Measurements from ENCODE around the gene CALHM3. TPM values are rescaled to one million over a fixed set of nuclear protein-coding genes. Genes with fewer than 3 reads are reported as not detected.

The CALHM3 gene
- total RNA-seq, 2 donors from 2014 or later = 0.52 TPM; not detected in 1

GRCh38 chr10:103457896-103458583 is 21.0 kb downstream of the CALHM3 start:
- DNase-seq (no peak), ATAC-seq (no peak)
- Histone ChIP-seq H3K4me3 (no peak overlapping the region), H3K36me3 (replicated peaks in 1 of 2; ENCODE audit: insufficient read depth in 1 of 2, low read depth in 2 of 2) (no peaks in the 10 kb centered on the region), H3K27ac (no peak overlapping the region), H3K27me3 (no peaks in the 10 kb centered on the region), H3K9me3 (no peaks in the 10 kb centered on the region), H3K4me1 (no peaks in the 10 kb centered on the region)
- no peak for TF ChIP-seq CTCF (IDR thresholded peaks at IDR 0.05)
- no peak for TF ChIP-seq POLR2A (IDR thresholded peaks at IDR 0.05)
- WGBS, 2 donors = 94 to 96% methylated on average over 24 to 39 of the region's 39 CpGs
- intact Hi-C loops (cut with DNase I) = no loop called here

GRCh38 chr10:103457176-103457712 is 21.8 kb downstream of the CALHM3 start:
- TF ChIP-seq POLR2A (IDR thresholded peaks at IDR 0.05) = no peak
- 72 to 80% methylated on average over 7 to 8 of the region's 8 CpGs for WGBS, 2 donors

GRCh38 chr10:103456074-103456660 is 22.9 kb downstream of the CALHM3 start:
- Histone ChIP-seq H3K27ac (no peak overlapping the region), H3K9me3 (no peaks in the 10 kb centered on the region), H3K36me3 (replicated peaks in 1 of 2; ENCODE audit: insufficient read depth in 1 of 2, low read depth in 2 of 2) (no peaks in the 10 kb centered on the region), H3K27me3 (no peaks in the 10 kb centered on the region), H3K4me1 (peaks cover 11% of the 10 kb centered on the region), H3K4me3 (no peak overlapping the region)
- ATAC-seq (no peak), DNase-seq (no peak)
- TF ChIP-seq CTCF (IDR thresholded peaks at IDR 0.05) = no peak
- no peak for TF ChIP-seq POLR2A (IDR thresholded peaks at IDR 0.05)
- intact Hi-C loops (cut with DNase I) = no loop called here
- 80 to 82% methylated on average over 4 to 8 of the region's 9 CpGs for WGBS, 2 donors

More at GRCh38 chr10:103457176-103457712, 21.8 kb downstream of the CALHM3 start:
- peaks cover 5% of the 10 kb centered on the region for H3K4me1 ChIP-seq
- DNase-seq (no peak), ATAC-seq (no peak)
- H3K27me3 ChIP-seq = no peaks in the 10 kb centered on the region
- H3K4me3 ChIP-seq = no peak overlapping the region
- intact Hi-C loops (cut with DNase I) = no loop called here
- no peaks in the 10 kb centered on the region for H3K36me3 ChIP-seq (replicated peaks in 1 of 2; ENCODE audit: insufficient read depth in 1 of 2, low read depth in 2 of 2)
- H3K9me3 ChIP-seq = no peaks in the 10 kb centered on the region
- no peak overlapping the region for H3K27ac ChIP-seq

GRCh38 chr10:103455235-103455634 is 23.8 kb downstream of the CALHM3 start:
- DNase-seq (no peak), ATAC-seq (no peak)
- no peak overlapping the region for H3K4me3 ChIP-seq
- no peak overlapping the region for H3K27ac ChIP-seq
- H3K36me3 ChIP-seq (replicated peaks in 1 of 2; ENCODE audit: insufficient read depth in 1 of 2, low read depth in 2 of 2) = no peaks in the 10 kb centered on the region
- H3K4me1 ChIP-seq = peaks cover 11% of the 10 kb centered on the region
- intact Hi-C loops (cut with DNase I) = no loop called here
- H3K9me3 ChIP-seq = no peaks in the 10 kb centered on the region
- TF ChIP-seq CTCF (IDR thresholded peaks at IDR 0.05) = no peak
- no peak for TF ChIP-seq POLR2A (IDR thresholded peaks at IDR 0.05)
- no peaks in the 10 kb centered on the region for H3K27me3 ChIP-seq
- WGBS, 2 donors = 76 to 98% methylated on average over 8 to 23 of the region's 25 CpGs

GRCh38 chr10:103454026-103454425 is 25.0 kb downstream of the CALHM3 start:
- no peaks in the 10 kb centered on the region for H3K9me3 ChIP-seq
- TF ChIP-seq POLR2A (IDR thresholded peaks at IDR 0.05) = no peak
- TF ChIP-seq CTCF (IDR thresholded peaks at IDR 0.05) = no peak
- no peak overlapping the region for H3K27ac ChIP-seq
- ATAC-seq (no peak), DNase-seq (no peak)
- WGBS, 2 donors = 64 to 85% methylated on average over 4 of the region's 4 CpGs
- intact Hi-C loops (cut with DNase I) = no loop called here
- H3K36me3 ChIP-seq (replicated peaks in 1 of 2; ENCODE audit: insufficient read depth in 1 of 2, low read depth in 2 of 2) = no peaks in the 10 kb centered on the region
- H3K4me1 ChIP-seq = peaks cover 11% of the 10 kb centered on the region
- H3K27me3 ChIP-seq = no peaks in the 10 kb centered on the region
- H3K4me3 ChIP-seq = no peak overlapping the region
